ENCODE results near the gene SIGLECL1. TPM values are rescaled to one million over a fixed set of nuclear protein-coding genes. Genes with fewer than 3 reads are reported as not detected.

Gene SIGLECL1
- total and polyA plus RNA-seq, 2 experiments from 2014 or later, result not detected

DNA sequence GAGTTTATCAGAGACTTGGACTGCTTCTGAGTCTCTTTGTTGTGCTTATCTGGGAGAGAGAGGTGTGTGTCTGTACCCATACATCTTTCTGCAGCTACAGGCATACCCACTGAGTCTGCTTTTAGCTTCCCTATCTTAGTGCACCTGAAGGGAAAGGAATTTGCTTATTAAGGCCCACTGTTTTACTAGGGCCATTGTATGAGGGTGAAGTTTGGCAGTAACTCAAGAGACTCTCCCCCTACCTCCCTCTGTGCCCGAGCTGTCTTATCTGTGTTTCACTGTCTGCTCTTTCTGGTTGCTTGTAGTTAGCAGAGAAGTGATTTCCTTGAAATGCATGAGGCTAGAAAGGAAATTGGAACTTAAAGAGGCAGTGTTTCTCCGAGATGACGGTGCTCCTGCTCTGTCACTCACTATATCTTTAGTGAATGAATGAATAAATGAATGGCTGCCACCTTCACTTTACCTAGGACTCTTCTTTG is 26.7 kb upstream of the SIGLECL1 start:
- H3K4me2 ChIP-seq, result no peak overlapping the region
- H3K27ac ChIP-seq (ENCODE audit: low read depth), result no peak overlapping the region
- H3K36me3 Mint-ChIP-seq (ENCODE audit: low read depth), result no peaks in the 10 kb centered on the region
- DNase-seq (ENCODE audit: low spot score) (no peak), ATAC-seq (no peak)
- no peak overlapping the region for H3K27ac Mint-ChIP-seq
- H3K36me3 ChIP-seq (ENCODE audit: insufficient read depth), result no peaks in the 10 kb centered on the region
- no peaks in the 10 kb centered on the region for H3K79me2 ChIP-seq (replicated peaks; ENCODE audit: insufficient read depth)
- H3K4me1 ChIP-seq (ENCODE audit: insufficient read depth), result no peaks in the 10 kb centered on the region
- TF ChIP-seq EZH2phosphoT487 (IDR thresholded peaks at IDR 0.05; ENCODE audit: unreplicated experiment) (no peak), CREB1 (CRISPR knock-in tag; IDR thresholded peaks at IDR 0.05; ENCODE audit: low read depth) (no peak), JUNB (IDR thresholded peaks at IDR 0.05; ENCODE audit: unreplicated experiment) (no peak), POLR2AphosphoS5 (IDR thresholded peaks at IDR 0.05; ENCODE audit: low read depth) (no peak), EZH2 (IDR thresholded peaks at IDR 0.05; ENCODE audit: low read depth, unreplicated experiment) (no peak), STAT1 (IDR thresholded peaks at IDR 0.05; ENCODE audit: unreplicated experiment) (no peak), NANOG (IDR thresholded peaks at IDR 0.05; ENCODE audit: borderline replicate concordance) (no peak), ZNF331 (CRISPR knock-in tag; IDR thresholded peaks at IDR 0.05; ENCODE audit: low read depth) (no peak), ZNF114 (CRISPR knock-in tag; IDR thresholded peaks at IDR 0.05) (no peak)
- TF ChIP-seq, protein P1, sequence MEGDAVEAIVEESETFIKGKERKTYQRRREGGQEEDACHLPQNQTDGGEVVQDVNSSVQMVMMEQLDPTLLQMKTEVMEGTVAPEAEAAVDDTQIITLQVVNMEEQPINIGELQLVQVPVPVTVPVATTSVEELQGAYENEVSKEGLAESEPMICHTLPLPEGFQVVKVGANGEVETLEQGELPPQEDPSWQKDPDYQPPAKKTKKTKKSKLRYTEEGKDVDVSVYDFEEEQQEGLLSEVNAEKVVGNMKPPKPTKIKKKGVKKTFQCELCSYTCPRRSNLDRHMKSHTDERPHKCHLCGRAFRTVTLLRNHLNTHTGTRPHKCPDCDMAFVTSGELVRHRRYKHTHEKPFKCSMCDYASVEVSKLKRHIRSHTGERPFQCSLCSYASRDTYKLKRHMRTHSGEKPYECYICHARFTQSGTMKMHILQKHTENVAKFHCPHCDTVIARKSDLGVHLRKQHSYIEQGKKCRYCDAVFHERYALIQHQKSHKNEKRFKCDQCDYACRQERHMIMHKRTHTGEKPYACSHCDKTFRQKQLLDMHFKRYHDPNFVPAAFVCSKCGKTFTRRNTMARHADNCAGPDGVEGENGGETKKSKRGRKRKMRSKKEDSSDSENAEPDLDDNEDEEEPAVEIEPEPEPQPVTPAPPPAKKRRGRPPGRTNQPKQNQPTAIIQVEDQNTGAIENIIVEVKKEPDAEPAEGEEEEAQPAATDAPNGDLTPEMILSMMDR (conservative IDR thresholded peaks at IDR 0.05; ENCODE audit: low read depth in 2 of 2), result no peak
- TF ChIP-seq, protein P2, sequence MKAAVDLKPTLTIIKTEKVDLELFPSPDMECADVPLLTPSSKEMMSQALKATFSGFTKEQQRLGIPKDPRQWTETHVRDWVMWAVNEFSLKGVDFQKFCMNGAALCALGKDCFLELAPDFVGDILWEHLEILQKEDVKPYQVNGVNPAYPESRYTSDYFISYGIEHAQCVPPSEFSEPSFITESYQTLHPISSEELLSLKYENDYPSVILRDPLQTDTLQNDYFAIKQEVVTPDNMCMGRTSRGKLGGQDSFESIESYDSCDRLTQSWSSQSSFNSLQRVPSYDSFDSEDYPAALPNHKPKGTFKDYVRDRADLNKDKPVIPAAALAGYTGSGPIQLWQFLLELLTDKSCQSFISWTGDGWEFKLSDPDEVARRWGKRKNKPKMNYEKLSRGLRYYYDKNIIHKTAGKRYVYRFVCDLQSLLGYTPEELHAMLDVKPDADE (IDR thresholded peaks at IDR 0.05), result no peak
- TF ChIP-seq, protein P3, sequence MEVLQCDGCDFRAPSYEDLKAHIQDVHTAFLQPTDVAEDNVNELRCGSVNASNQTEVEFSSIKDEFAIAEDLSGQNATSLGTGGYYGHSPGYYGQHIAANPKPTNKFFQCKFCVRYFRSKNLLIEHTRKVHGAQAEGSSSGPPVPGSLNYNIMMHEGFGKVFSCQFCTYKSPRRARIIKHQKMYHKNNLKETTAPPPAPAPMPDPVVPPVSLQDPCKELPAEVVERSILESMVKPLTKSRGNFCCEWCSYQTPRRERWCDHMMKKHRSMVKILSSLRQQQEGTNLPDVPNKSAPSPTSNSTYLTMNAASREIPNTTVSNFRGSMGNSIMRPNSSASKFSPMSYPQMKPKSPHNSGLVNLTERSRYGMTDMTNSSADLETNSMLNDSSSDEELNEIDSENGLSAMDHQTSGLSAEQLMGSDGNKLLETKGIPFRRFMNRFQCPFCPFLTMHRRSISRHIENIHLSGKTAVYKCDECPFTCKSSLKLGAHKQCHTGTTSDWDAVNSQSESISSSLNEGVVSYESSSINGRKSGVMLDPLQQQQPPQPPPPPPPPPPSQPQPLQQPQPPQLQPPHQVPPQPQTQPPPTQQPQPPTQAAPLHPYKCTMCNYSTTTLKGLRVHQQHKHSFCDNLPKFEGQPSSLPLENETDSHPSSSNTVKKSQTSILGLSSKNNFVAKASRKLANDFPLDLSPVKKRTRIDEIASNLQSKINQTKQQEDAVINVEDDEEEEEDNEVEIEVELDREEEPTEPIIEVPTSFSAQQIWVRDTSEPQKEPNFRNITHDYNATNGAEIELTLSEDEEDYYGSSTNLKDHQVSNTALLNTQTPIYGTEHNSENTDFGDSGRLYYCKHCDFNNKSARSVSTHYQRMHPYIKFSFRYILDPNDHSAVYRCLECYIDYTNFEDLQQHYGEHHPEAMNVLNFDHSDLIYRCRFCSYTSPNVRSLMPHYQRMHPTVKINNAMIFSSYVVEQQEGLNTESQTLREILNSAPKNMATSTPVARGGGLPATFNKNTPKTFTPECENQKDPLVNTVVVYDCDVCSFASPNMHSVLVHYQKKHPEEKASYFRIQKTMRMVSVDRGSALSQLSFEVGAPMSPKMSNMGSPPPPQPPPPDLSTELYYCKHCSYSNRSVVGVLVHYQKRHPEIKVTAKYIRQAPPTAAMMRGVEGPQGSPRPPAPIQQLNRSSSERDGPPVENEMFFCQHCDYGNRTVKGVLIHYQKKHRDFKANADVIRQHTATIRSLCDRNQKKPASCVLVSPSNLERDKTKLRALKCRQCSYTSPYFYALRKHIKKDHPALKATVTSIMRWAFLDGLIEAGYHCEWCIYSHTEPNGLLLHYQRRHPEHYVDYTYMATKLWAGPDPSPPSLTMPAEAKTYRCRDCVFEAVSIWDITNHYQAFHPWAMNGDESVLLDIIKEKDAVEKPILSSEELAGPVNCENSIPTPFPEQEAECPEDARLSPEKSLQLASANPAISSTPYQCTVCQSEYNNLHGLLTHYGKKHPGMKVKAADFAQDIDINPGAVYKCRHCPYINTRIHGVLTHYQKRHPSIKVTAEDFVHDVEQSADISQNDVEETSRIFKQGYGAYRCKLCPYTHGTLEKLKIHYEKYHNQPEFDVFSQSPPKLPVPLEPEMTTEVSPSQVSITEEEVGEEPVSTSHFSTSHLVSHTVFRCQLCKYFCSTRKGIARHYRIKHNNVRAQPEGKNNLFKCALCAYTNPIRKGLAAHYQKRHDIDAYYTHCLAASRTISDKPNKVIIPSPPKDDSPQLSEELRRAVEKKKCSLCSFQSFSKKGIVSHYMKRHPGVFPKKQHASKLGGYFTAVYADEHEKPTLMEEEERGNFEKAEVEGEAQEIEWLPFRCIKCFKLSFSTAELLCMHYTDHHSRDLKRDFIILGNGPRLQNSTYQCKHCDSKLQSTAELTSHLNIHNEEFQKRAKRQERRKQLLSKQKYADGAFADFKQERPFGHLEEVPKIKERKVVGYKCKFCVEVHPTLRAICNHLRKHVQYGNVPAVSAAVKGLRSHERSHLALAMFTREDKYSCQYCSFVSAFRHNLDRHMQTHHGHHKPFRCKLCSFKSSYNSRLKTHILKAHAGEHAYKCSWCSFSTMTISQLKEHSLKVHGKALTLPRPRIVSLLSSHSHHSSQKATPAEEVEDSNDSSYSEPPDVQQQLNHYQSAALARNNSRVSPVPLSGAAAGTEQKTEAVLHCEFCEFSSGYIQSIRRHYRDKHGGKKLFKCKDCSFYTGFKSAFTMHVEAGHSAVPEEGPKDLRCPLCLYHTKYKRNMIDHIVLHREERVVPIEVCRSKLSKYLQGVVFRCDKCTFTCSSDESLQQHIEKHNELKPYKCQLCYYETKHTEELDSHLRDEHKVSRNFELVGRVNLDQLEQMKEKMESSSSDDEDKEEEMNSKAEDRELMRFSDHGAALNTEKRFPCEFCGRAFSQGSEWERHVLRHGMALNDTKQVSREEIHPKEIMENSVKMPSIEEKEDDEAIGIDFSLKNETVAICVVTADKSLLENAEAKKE (CRISPR knock-in tag; IDR thresholded peaks at IDR 0.05), result no peak
- TF ChIP-seq, protein P4, sequence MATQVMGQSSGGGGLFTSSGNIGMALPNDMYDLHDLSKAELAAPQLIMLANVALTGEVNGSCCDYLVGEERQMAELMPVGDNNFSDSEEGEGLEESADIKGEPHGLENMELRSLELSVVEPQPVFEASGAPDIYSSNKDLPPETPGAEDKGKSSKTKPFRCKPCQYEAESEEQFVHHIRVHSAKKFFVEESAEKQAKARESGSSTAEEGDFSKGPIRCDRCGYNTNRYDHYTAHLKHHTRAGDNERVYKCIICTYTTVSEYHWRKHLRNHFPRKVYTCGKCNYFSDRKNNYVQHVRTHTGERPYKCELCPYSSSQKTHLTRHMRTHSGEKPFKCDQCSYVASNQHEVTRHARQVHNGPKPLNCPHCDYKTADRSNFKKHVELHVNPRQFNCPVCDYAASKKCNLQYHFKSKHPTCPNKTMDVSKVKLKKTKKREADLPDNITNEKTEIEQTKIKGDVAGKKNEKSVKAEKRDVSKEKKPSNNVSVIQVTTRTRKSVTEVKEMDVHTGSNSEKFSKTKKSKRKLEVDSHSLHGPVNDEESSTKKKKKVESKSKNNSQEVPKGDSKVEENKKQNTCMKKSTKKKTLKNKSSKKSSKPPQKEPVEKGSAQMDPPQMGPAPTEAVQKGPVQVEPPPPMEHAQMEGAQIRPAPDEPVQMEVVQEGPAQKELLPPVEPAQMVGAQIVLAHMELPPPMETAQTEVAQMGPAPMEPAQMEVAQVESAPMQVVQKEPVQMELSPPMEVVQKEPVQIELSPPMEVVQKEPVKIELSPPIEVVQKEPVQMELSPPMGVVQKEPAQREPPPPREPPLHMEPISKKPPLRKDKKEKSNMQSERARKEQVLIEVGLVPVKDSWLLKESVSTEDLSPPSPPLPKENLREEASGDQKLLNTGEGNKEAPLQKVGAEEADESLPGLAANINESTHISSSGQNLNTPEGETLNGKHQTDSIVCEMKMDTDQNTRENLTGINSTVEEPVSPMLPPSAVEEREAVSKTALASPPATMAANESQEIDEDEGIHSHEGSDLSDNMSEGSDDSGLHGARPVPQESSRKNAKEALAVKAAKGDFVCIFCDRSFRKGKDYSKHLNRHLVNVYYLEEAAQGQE (IDR thresholded peaks at IDR 0.05; ENCODE audit: unreplicated experiment), result no peak
- no peaks in the 10 kb centered on the region for H4K20me1 ChIP-seq (replicated peaks; ENCODE audit: insufficient read depth)
- peaks cover 78% of the 10 kb centered on the region for H3K9me3 Mint-ChIP-seq
- H3K4me1 Mint-ChIP-seq, result no peaks in the 10 kb centered on the region
- no peaks in the 10 kb centered on the region for H3K9me2 ChIP-seq (ENCODE audit: insufficient read depth)
- no peaks in the 10 kb centered on the region for H3F3A ChIP-seq (replicated peaks; ENCODE audit: low read depth)
- H2AFZ ChIP-seq, result no peak overlapping the region
- no peaks in the 10 kb centered on the region for H3K27me3 ChIP-seq (ENCODE audit: insufficient read depth)
- peaks cover 4% of the 10 kb centered on the region for H3K27me3 Mint-ChIP-seq (ENCODE audit: insufficient read depth, low read depth, poor library complexity)
- H3K4me3 ChIP-seq, result no peak overlapping the region
- H3K4me3 Mint-ChIP-seq, result no peak overlapping the region

Measured in GM23338 (cell line).